SK-N-SH (cell line): ENCODE data around the gene KLHL24. TPM values are rescaled to one million over a fixed set of nuclear protein-coding genes. Genes with fewer than 3 reads are reported as not detected.

Source experiments
- CTCF ChIA-PET: fragments of 300-600, 350-600 bp; formaldehyde crosslinking; extraction: SDS; loops from one replicate; lab custom pipeline; 2021; lab: Yijun Ruan, JAX
- POLR2A ChIA-PET: fragments of 350-600 bp; sonication (Branson Sonifier 250); formaldehyde crosslinking; extraction: SDS; loops from one replicate; lab custom pipeline; 2020; ENCODE audit warnings: antibody characterized with exemption, inconsistent platforms; lab: Yijun Ruan, JAX
- DNase-seq: peaks from one replicate; pipeline ENCODE4 v3.0.0; 2012
- H2AFZ ChIP-seq: fragments of 200-600 bp; sonication (generic); 2 replicates; pipeline ENCODE4 v1.8.1; 2016; ENCODE audit warnings: antibody characterized with exemption, mild to moderate bottlenecking, low read depth
- H3F3A ChIP-seq: fragments of 200-600 bp; sonication (generic); replicated peaks from 2 replicates; pipeline ENCODE3; 2016; ENCODE audit warnings: antibody characterized with exemption, mild to moderate bottlenecking; ENCODE audit not compliant: insufficient read depth
- H3K27ac ChIP-seq, 2 experiments: fragments of 200-500 bp in 1 of 2; fragments of 200-600 bp in 1 of 2; sonication (Bioruptor generic) in 1 of 2; sonication (generic), shearing (Covaris generic) in 1 of 2; 2 replicates each; pipeline versions ENCODE4 v1.5.1 to v1.6.1; 2014 to 2016; ENCODE audit warnings: low read depth in 2 of 2, inconsistent platforms in 1 of 2, low read length in 1 of 2, mild to moderate bottlenecking in 1 of 2, mixed read lengths in 1 of 2
- H3K27me3 ChIP-seq: fragments of 200-600 bp; sonication (generic), shearing (Covaris generic); 2 replicates; pipeline ENCODE4 v1.6.1; 2016; ENCODE audit warnings: mixed run types; ENCODE audit not compliant: insufficient read depth
- H3K36me3 ChIP-seq, 2 experiments: fragments of 200-500 bp in 1 of 2; fragments of 200-600 bp in 1 of 2; sonication (Bioruptor generic) in 1 of 2; sonication (generic) in 1 of 2; replicated peaks in 1 of 2; 2 replicates each; pipeline versions ENCODE3 to v1.5.1; 2014 to 2016; ENCODE audit warnings: low read length in 1 of 2, mild to moderate bottlenecking in 1 of 2; ENCODE audit not compliant: insufficient read depth in 2 of 2, control insufficient read depth in 1 of 2
- H3K4me1 ChIP-seq, 2 experiments: fragments of 200-500 bp in 1 of 2; fragments of 200-600 bp in 1 of 2; sonication (Bioruptor generic) in 1 of 2; sonication (generic), shearing (Covaris generic) in 1 of 2; 2 replicates each; pipeline versions ENCODE4 v1.5.1 to v1.6.1; 2014 to 2016; ENCODE audit warnings: low read depth in 1 of 2, low read length in 1 of 2, mixed run types in 1 of 2; ENCODE audit not compliant: insufficient read depth in 2 of 2, control insufficient read depth in 1 of 2
- H3K4me2 ChIP-seq: fragments of 200-600 bp; sonication (generic), shearing (Covaris generic); 2 replicates; pipeline ENCODE4 v1.6.1; 2017; ENCODE audit warnings: mixed run types
- H3K4me3 ChIP-seq, 2 experiments: fragments of 200-500 bp in 1 of 2; fragments of 200-600 bp in 1 of 2; sonication (Bioruptor generic) in 1 of 2; sonication (generic), shearing (Covaris generic) in 1 of 2; 2 replicates each; pipeline versions ENCODE4 v1.5.1 to v1.8.1; 2014 to 2016; ENCODE audit warnings: low read depth in 2 of 2, inconsistent platforms in 1 of 2, low read length in 1 of 2, mild to moderate bottlenecking in 1 of 2, mixed read lengths in 1 of 2, moderate library complexity in 1 of 2
- H3K79me2 ChIP-seq: fragments of 200-600 bp; sonication (generic); 2 replicates; pipeline ENCODE4 v1.8.1; 2017; ENCODE audit warnings: mild to moderate bottlenecking; ENCODE audit not compliant: insufficient read depth
- H3K9ac ChIP-seq: fragments of 200-600 bp; sonication (generic); 2 replicates; pipeline ENCODE4 v1.6.1; 2017; ENCODE audit warnings: mixed run types
- H3K9me2 ChIP-seq: fragments of 200-600 bp; sonication (generic); 2 replicates; pipeline ENCODE4 v1.6.1; 2017; ENCODE audit warnings: mixed run types
- H3K9me3 ChIP-seq: fragments of 200-600 bp; sonication (generic); 2 replicates; pipeline ENCODE4 v1.6.1; 2017; ENCODE audit warnings: mixed run types, mild to moderate bottlenecking, moderate library complexity
- H4K20me1 ChIP-seq: fragments of 200-600 bp; sonication (generic); 2 replicates; pipeline ENCODE4 v1.6.1; 2017; ENCODE audit warnings: mild to moderate bottlenecking, mixed run types; ENCODE audit not compliant: insufficient read depth
- CHD2 ChIP-seq: fragments of 150-350 bp; IDR thresholded peaks from 2 replicates; pipeline ENCODE4 v1.6.1; 2018; ENCODE audit warnings: low read length; ENCODE audit not compliant: partially characterized antibody
- CTCF ChIP-seq: fragments of 200-600 bp; sonication (generic); IDR thresholded peaks from 2 replicates; pipeline ENCODE4 v1.6.1; 2017; ENCODE audit warnings: antibody characterized with exemption, mild to moderate bottlenecking, moderate library complexity
- EP300 ChIP-seq, 2 experiments: IDR thresholded peaks; 2 replicates each; pipeline versions ENCODE4 v1.4.0 to v1.6.1; 2012; ENCODE audit warnings: borderline replicate concordance in 1 of 2, low read depth in 1 of 2, low read length in 1 of 2
- EZH2phosphoT487 ChIP-seq: fragments of 200-600 bp; sonication (generic); IDR thresholded peaks from 2 replicates; pipeline ENCODE4 v1.6.1; 2017; ENCODE audit warnings: low read depth, mixed run types, mild to moderate bottlenecking, antibody characterized with exemption, moderate library complexity, borderline replicate concordance
- FOSL2 ChIP-seq: IDR thresholded peaks from 2 replicates; pipeline ENCODE4 v1.4.0; 2012; ENCODE audit warnings: low read depth, mild to moderate bottlenecking, moderate library complexity, borderline replicate concordance
- GATA2 ChIP-seq: sonication (generic); formaldehyde crosslinking; IDR thresholded peaks from 2 replicates; pipeline ENCODE4 v1.5.0; 2020; ENCODE audit warnings: mild to moderate bottlenecking, missing genetic modification reagents
- MAX ChIP-seq: IDR thresholded peaks from 2 replicates; pipeline ENCODE4 v1.4.0; 2012; ENCODE audit warnings: low read depth
- NFIC ChIP-seq: IDR thresholded peaks from 2 replicates; pipeline ENCODE4 v1.4.0; 2012; ENCODE audit warnings: borderline replicate concordance
- NRF1 ChIP-seq: IDR thresholded peaks from 2 replicates; pipeline ENCODE4 v1.6.1; 2012; ENCODE audit warnings: low read depth, mild to moderate bottlenecking, low read length
- PBX3 ChIP-seq: IDR thresholded peaks from 2 replicates; pipeline ENCODE4; 2012
- POLR2AphosphoS5 ChIP-seq: IDR thresholded peaks from 2 replicates; pipeline ENCODE4 v1.6.1; 2012; ENCODE audit warnings: low read depth, low read length
- RAD21 ChIP-seq: IDR thresholded peaks from 2 replicates; pipeline ENCODE4 v1.6.1; 2012; ENCODE audit warnings: mild to moderate bottlenecking, low read length
- RCOR1 ChIP-seq: fragments of 150-350 bp; IDR thresholded peaks from 2 replicates; pipeline ENCODE4 v1.6.1; 2017; ENCODE audit warnings: antibody characterized with exemption, low read length
- RXRA ChIP-seq: IDR thresholded peaks from 2 replicates; pipeline ENCODE4 v1.4.0; 2012; ENCODE audit warnings: low read depth, mild to moderate bottlenecking, borderline replicate concordance
- SMC3 ChIP-seq: IDR thresholded peaks from 2 replicates; pipeline ENCODE4 v1.6.1; 2012; ENCODE audit warnings: low read depth, low read length, improper control_type of control experiment
- TAF1 ChIP-seq: IDR thresholded peaks from 2 replicates; pipeline ENCODE4 v1.6.1; 2012; ENCODE audit warnings: low read depth, mild to moderate bottlenecking, low read length, moderate library complexity, borderline replicate concordance
- TCF12 ChIP-seq: IDR thresholded peaks from 2 replicates; pipeline ENCODE4 v1.4.0; 2012
- ZBTB33 ChIP-seq: IDR thresholded peaks from 2 replicates; pipeline ENCODE4 v1.4.0; 2012; ENCODE audit warnings: low read depth, borderline replicate concordance
- WGBS: methylation state at CpG from one replicate; pipeline ENCODE4 v1.1.6; 2017; ENCODE audit warnings: low lambda C conversion rate; 5-methylcytosine and 5-hydroxymethylcytosine counted together
- polyA plus RNA-seq, 3 experiments: library from polyadenylated mRNA; depleted of rRNA; stranded (reverse); fragments of >200 nt; gene quantifications; 2 replicates each; pipeline ENCODE4 v1.2.3, GENCODE V29; 2012

Gene KLHL24
- polyA plus RNA-seq, 1 of the 3 experiments (the other 2 are of a cell fraction) = 5.7 TPM

GRCh38 chr3:183613366-183614285, 21.8 kb upstream of the KLHL24 start (continued):
- no peak for TF ChIP-seq NRF1
- TF ChIP-seq POLR2AphosphoS5 = no peak
- TF ChIP-seq GATA2 (CRISPR knock-in tag) = no peak
- TF ChIP-seq NFIC = no peak
- no peak for TF ChIP-seq TCF12
- no peak for TF ChIP-seq RCOR1

- H3K27ac ChIP-seq = peak overlapping the region in 1 of 2 experiments; percentile 8; a peak in 1 of 4 replicates
- H3K27me3 ChIP-seq = no peaks in the 10 kb centered on the region
- no peaks in the 10 kb centered on the region for H3K9me2 ChIP-seq
- CTCF ChIA-PET = interaction anchor here (0.6 to 1.7 kb wide), 5 partner anchors 11 to 282 kb away, joined by 3 to 5 read pairs (median 3); no protein-coding TSS in a partner anchor
- WGBS = 38% methylated on average over 2 of the region's 2 CpGs
- H3K79me2 ChIP-seq = no peaks in the 10 kb centered on the region
- no peak for TF ChIP-seq NFIC
- no peak for TF ChIP-seq SMC3
- TF ChIP-seq NRF1 = no peak
- no peak for TF ChIP-seq CHD2
- no peak for TF ChIP-seq RXRA
- no peak for TF ChIP-seq CTCF
- TF ChIP-seq EZH2phosphoT487 = no peak
- TF ChIP-seq FOSL2 = no peak
- TF ChIP-seq TAF1 = no peak
- no peak for TF ChIP-seq PBX3
- TF ChIP-seq ZBTB33 = no peak
- no peak for TF ChIP-seq RAD21
- TF ChIP-seq EP300 (IDR thresholded peaks at IDR 0.05; ENCODE audit: borderline replicate concordance in 1 of 2, low read depth in 1 of 2, low read length in 1 of 2) = no peak
- no peak for TF ChIP-seq MAX
- TF ChIP-seq, all 33 proteins: peak for 0
- Histone ChIP-seq H3K36me3 (no peaks in the 10 kb centered on the region), H3K4me3 (no peak overlapping the region), H3F3A (no peaks in the 10 kb centered on the region), H3K4me2 (no peak overlapping the region), H3K4me1 (peaks cover 0 to 16% of the 10 kb centered on the region in 2 experiments; a peak in 1 of 4 replicates), H3K9me3 (no peaks in the 10 kb centered on the region), H2AFZ (no peak overlapping the region), H3K9ac (no peak overlapping the region), H4K20me1 (no peaks in the 10 kb centered on the region)
- DNase-seq = no peak
- POLR2A ChIA-PET = interaction anchor here (0.9 to 1.4 kb wide), 2 partner anchors 17 to 79 kb away, joined by 3 to 4 read pairs; partner anchors contain the start of genes KLHL24 and YEATS2
Measured at GRCh38 chr3:183618542-183618941, 16.9 kb upstream of the KLHL24 start.
